DMS153 treated with DMSO at 0.1 percent for 48 hours (cell line): ENCODE measurements around the gene FAM227B.
"Not testable (repeated sequence)": the region's sequence is repeated elsewhere in the genome, so short reads cannot be mapped to it uniquely, and the experiment has no call there.

Experiments
- DNase-seq: peaks from one replicate; lab custom pipeline; 2025; ENCODE audit not compliant: unreplicated experiment; lab: John Stamatoyannopoulos, UW

Gene FAM227B

DNA sequence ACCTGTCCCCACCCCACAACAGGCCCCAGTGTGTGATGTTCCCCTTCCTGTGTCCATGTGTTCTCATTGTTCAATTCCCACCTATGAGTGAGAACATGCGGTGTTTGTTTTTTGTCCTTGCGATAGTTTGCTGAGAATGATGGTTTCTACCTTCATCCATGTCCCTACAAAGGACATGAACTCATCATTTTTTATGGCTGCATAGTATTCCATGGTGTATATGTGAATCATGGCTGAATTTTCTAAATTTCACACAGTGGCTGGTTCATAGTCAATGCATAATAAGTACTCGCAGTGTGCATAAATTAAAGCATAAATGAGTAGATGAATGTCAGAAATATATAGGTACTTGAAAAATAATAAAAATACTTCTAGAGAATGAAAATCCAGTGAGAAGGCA, 8.4 kb downstream of the FAM227B start:
- not testable (repeated sequence) for DNase-seq

DNA sequence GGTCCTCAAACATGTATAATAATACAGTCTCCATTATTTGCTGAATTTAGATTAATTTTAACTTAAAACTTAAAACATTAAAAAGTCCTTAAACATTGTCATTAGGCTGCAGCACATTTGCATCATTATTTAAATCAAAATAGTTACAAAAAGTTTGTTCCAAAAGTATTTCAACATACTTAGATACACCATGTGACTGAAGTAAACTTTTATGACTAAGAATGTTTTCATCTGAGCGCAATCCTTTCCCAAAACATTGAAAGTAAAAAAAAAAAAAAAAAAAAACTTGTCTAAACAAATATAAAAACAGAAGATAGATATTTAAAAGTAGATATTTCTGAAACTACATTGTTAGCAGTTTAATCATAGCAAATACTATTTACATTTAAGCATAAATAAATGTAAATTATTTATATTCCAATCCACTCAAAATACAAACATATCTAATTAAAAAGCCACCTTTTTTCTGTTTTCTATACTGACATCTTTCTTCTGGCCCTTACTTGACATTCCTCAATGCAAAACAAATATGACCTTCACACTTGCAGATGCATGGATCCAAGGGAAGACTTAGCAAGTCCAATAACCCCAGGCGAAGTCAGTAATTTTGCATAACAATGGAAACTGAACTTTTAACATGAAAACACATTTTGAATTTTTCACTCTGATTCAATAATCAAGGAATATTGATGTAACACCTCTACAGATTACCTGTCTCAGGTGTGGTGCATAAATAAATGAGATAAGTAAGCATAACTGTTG, 10.3 kb downstream of the FAM227B start:
- DNase-seq: no peak

DNA sequence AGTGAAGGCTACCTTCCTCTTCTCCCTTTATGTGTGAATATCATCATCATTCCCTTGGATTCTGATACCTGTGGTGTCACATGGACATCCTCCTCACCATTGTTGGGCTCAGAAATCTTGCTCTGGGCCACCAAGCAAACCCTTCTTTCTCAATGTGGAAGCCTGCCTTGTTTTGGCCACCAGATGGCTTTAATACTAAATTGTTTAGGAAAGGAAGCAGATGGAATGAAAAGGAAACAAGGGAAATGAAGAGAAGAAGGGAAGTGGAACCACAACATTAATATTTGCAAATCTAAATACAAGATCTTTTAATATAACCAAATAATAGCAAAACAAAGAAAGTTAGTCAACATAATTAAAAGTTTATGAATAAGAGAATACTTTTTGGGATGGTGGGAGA, 14.0 kb downstream of the FAM227B start:
- no peak for DNase-seq

- DNase-seq: no peak
Measured at GRCh38 chr15:49605588-49605987, 15.0 kb downstream of the FAM227B start.

DNA sequence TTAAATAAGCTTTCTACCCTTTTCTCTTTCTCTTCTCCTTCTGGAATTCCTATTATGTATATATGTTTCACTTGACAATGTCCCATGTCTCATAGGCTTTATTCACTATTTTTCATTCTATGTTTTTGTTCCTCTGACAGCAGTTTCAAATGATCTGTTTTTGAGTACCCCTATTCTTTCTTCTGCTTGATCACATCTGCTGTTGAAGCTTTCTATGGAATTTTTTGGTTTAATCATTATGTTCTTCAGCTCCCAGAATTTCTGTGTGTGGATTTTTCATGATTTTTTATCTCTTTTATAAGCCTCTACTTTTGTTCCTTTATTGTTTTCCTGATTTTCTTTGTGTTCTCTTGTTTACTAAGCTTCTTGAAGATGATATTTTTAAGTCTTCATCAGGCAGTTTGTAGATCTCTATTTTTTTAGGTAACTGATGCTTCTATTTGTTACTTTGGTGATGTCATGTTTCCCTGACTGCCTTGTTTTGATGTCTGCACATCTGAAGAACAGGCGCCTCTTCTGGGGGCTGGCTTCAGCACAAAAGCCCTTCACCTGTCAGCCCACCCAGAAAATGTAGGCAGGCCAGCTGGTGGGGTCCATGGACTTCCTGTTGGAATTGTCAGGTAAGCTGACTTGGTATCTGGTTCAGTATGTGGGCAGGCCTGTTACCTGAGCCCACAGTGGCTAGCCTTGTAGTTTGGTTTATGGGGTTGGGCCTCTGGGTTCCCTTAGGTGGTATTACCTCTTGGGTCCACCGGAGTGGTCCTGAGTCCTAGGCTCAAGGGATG, 15.8 kb downstream of the FAM227B start:
- DNase-seq: no peak

DNA sequence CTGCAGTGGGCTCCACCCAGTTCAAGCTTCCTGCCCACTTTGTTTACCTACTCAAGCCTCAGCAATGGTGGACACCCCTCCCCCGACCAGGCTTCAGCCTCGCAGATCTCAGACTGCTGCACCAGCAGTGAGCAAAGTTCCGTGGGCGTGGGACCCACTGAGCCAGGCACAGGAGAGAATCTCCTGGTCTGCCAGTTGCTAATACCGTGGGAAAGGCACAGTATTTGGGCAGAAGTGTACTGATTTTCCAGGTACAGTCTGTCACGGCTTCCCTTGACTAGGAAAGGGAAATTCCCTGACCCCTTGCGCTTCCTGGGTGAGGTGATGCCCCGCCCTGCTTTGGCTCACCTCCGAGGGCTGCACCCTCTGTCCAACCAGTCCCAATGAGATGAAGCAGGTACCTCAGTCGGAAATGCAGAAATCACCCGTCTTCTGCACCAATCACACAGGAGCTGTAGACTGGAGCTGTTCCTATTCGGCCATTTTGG, 27.7 kb downstream of the FAM227B start:
- not testable (repeated sequence) for DNase-seq

GRCh38 chr15:49589030-49589429, 31.6 kb downstream of the FAM227B start:
- DNase-seq: no peak

GRCh38 chr15:49573421-49573820, 47.2 kb downstream of the FAM227B start:
- no peak for DNase-seq

DNA sequence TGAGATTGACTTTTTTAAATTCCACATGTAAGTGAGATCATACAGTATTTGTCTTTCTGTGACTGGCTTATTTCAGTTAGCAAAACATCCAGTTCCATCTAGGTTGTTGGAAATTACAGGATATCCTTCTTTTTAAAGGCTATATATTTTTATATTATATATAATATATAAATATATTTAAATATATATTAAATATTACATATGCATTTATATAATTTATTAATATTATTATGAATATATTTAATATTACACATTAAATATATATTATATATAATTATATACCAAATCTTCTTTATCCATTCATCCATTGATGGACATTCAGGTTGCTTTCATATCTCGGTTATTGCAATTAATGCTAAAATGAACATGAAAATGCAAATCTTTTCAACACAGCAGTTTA, 49.9 kb downstream of the FAM227B start:
- no peak for DNase-seq

DNA sequence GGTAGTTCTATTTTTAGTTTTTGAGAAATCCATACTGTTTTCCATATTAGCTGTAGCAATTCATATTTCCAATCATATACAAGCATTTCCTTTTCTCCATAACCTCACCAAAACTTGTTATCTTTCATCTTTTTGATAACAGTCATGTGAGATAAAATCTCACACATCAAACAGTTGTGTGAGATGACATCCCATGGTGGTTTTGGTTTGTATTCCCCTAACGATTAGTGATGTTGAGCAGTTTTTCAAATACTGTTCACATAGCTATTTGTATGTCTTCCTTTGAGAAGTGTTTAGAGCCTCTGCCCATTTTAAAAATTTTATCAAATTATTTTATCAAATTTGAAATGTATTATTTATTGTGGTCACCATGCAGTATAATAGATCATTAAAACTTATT, 50.4 kb downstream of the FAM227B start:
- no peak for DNase-seq

- DNase-seq: no peak
Measured at GRCh38 chr15:49560045-49560444, 60.6 kb downstream of the FAM227B start.

- DNase-seq: no peak
Measured at GRCh38 chr15:49558929-49559328, 61.7 kb downstream of the FAM227B start.

DNA sequence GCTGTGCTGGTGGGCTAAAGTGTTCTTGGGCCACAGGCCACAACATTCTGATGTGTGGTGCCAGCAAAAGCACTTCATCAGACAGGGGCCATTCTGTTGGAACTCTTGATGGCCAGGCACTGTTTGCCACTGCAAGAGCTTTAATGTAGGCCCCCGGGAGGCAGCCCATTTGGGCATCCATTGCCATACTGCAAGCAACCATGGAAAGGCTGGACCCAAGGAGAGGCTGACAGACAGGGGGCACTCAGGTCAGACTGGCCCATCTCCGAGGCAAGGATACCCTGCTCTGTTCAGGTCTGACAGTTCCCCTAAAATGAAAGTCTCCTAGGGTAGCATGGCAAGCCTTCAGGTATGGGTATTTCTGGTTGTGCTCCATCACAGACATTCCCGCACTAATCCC, 64.2 kb downstream of the FAM227B start:
- no peak for DNase-seq

DNA sequence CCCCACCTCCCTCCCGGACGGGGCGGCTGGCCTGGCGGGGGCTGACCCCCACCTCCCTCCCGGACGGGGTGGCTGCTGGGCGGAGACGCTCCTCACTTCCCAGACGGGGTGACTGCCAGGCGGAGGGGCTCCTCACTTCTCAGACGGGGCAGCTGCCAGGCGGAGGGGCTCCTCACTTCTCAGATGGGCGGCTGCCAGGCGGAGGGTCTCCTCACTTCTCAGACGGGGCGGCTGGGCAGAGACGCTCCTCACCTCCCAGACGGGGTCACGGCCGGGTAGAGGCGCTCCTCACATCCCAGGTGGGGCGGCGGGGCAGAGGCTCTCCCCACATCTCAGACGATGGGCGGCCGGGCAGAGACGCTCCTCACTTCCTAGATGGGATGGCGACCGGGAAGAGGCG, 70.3 kb downstream of the FAM227B start:
- DNase-seq: not testable (repeated sequence)

DNA sequence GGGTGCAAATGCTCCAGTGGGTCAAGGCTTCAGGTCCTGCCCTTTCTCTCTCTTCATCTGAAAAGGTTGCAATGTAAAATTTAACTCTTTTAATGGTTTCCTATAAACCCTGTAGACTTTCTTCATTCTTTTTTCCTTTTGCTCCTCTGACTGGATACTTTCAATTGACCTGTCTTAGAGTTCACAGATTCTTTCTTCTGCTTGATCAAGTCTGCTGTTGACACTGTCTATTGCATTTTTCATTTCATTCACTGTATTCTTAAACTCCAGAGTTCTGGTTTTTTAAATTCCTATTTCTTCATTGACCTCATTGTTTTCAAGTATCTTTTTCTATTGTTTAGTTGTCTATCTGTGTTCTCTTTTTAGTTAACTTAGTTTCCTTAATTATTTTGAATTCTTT, 82.1 kb downstream of the FAM227B start:
- no peak for DNase-seq

DNA sequence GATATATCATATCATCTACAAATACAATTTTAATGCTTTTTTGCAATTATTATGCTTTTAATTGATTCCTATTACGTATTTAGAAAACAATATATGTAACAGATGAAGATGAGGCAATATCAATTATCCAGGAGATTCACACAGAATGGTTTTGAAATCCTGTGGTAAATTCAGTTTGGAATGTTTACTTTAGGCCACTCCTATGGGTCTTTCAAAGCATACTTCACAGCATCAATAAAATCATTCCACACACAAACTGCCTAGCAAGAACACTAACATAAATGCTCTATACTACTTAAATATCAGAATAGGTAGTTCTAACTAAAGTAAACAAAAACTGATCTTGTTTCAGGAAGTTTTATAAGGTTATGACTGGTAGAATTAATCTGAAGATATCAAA, 90.5 kb downstream of the FAM227B start:
- DNase-seq: no peak

DNA sequence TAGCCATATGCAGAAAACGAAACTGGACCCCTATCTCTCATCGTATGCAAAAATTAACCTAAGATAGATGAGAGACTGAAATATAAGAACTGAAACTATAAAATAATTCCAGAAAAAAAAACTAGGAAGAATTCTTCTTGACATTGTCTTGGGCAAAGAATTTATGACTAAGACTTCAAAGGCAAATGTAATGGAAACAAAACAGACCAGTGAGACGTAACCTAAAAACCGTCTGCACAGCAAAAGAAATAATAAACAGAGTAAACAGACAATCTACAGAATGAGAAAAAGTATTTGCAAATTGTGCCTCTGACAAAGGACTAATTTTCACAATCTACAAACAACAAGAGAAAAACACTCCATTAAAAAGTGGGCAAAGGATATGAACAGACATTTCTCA, 92.3 kb downstream of the FAM227B start:
- DNase-seq: no peak

DNA sequence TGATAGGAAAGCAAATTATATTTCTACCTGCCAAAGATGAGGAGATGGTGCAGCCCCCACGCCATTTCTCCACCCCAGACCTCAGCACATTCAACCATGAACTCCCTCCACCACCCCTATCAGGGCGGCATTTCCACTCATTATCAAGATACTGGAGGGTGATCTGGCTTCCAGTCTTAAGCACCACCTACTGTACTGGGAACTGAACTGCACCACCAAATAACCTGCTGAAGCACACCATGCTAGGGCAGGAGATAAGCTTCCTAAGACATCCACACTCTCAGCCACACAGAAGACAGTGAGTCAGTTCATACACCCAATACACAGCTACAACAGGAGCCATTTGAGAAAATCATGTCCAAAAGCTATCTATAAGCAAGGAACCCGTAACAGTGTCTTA, 98.8 kb downstream of the FAM227B start:
- no peak for DNase-seq

GRCh38 chr15:49512739-49513138, 107.9 kb downstream of the FAM227B start:
- not testable (repeated sequence) for DNase-seq

- no peak for DNase-seq
Measured at GRCh38 chr15:49507261-49507660, 113.4 kb downstream of the FAM227B start.

DNA sequence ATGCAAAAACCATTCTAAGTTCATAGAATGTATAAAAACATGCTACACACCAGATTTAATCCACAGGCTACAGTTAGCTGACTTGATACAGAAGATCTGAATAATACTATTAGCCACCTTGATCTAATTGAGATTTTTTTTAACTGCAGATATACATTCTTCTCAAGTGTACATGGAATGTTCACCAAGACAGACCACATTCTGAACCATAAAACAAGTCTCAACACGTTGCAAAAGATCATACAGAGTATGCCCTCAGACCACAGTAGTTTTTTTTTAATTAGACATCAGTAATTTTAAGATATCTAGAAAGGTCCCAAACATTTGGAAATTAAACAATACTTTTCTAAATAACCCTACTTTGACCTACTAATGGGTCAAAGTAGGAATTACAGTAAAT, 114.3 kb downstream of the FAM227B start:
- no peak for DNase-seq

- DNase-seq: no peak
Measured at GRCh38 chr15:49501586-49501985, 119.0 kb downstream of the FAM227B start.
